HG03097 (cell line): Measurements from ENCODE around the gene DRD2.

Source experiments
- ATAC-seq: cut with Tn5 transposase; IDR thresholded peaks from one replicate; pipeline ENCODE4 v1.9.1; 2021; ENCODE audit not compliant: unreplicated experiment, low FRiP score

Gene DRD2

DNA sequence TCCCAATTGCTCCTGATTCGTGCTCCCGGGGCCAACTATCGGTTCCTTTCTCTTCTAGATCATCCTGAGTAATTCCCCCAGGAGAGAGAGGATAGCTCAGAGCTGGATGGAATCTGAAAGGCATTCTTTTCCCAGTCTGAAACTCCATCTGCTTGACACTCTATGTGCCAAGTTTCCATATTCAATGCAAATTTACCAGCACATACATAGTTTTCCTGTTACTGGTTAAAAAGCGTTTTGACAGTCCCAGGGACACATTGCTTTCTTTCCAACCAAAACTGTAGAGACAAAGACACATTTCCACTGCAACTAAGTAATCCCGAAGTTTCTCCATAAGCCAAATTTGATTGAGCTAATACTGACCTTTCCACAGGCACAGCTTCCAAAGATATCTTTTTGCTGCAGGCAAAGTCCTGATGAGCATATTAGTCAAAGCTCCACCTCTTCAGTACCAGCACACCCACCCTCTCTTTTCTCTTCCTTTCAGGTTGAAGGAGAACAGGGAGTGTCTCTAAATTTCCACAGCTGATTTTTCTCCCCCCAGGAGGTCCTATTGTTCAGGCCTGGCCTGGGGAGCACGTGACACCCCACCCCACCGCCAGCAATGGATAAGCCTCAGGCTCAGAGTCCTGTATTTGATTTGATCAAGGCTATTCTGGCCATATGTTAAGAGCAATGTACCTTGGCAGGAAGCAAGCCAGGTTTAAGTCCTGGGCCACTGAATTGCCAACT is 97.4 kb downstream of the DRD2 start:
- no peak for ATAC-seq

DNA sequence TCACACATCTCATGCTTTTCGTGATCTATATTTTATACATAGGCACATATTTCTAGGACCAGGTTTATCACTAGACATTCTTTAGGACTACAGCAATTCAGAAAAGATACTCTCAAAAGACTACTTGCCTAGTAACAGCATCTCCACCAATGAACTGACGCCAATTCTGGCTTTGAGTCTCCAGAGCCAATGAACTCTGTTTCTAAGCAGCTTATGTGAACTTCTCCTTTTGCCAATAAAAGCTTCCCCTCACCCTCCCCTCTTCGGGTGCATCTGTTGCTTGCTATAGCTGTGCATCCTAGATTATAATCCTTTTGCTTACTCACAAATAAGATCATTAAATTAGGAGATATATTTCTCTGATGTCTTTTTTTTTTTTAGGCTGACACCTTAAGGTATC is 99.0 kb downstream of the DRD2 start:
- no peak for ATAC-seq

DNA sequence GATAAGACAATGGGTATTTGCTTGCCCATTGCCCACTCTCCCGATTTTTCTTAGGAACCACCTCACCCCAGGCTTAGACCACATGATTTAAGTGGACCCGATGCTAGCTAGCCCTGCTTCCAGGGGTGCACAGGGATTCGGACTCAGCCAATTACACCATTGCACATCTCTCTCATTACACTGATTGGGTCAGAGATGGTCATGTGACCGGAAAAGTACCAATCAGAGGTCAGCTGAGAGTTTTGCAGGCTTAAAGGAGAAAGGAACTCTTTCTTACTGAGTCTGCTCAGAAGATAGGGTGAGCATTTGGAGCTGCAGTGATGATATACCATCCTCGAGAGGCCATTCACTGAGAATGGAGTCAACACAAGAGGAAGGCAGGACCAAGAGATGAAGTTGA is 99.8 kb downstream of the DRD2 start:
- no peak for ATAC-seq

DNA sequence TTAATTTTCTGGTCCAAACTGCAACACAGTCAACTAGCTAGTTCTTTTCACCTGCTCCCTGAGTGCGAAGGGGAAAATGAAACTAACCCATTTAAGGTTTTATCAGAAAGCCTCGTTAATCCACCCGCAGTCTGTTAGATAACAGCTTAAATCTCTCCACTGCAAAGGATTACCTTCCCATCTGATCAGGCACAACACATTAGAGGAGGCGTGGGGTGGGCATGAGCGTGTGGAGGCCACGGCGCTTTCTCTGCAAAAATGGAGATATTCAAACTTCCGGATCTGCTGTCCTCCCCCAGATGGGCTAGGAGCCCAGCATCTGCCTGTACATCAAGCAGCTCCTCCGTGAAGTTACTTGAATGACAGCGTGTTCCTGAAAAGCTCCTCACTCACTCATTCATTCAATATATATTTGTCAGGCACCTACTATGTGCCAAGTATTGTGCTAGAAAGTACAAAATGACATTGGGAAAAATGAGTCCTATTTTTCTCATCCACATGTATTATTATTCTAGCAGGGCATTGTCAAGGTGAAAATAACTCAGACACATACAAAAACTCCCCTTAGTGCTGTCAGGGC is 101.1 kb downstream of the DRD2 start:
- ATAC-seq = no peak

DNA sequence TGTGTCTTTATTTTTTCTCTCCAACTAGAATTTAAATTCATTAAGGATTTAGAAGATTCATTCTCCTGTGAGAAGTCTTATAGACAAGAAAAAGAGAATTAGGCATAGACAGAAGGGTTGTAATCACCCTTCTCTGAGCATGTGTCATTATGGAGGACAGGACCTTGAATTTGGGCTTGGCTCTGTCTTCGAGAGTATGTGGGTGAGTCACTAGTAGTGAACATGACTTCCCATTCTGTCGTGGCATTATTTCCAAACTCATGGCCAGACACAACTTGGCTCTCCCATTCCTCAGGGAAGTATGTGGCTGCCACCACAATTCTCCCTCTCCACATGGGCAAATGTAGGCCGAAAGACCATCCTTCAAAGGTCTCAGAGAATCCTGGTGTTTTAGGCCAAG is 101.9 kb downstream of the DRD2 start:
- ATAC-seq = no peak

DNA sequence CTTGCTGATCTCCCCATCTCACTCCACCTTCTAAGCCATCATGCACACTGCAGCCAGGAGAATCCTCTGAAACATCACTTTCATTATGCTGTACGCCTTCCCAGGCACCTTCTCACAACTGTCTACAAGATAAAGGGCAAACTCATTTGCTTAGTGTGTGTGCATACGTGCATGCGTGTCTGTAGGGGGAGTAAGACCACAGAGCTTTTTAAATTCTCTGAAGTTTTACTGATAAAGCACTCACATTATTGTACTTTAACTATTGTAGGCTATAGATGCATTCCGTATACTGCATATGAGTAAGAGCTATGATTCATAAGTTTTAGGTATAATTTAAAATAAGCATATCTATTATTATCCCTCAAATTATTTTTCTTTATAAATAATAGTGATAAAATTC is 102.9 kb downstream of the DRD2 start:
- no peak for ATAC-seq

DNA sequence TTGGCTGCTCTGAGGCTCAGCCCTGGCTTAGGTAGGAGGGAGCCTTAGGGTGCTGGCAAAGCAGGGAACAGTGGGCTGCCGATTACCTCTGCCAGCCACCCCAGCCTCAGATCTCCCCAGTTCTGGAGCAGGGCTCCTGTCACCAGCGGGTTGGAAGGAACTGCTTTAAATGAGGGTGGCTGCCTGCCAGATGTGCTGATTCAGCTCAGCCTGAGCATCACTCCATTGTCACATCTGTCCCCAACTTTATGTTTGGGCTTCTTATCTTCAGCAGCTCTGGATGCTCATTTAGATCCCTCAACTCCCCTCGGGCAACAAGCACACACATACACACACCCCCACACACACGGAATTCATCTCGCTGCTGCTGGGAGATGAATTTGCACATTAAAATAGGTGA is 104.6 kb downstream of the DRD2 start:
- ATAC-seq = no peak

DNA sequence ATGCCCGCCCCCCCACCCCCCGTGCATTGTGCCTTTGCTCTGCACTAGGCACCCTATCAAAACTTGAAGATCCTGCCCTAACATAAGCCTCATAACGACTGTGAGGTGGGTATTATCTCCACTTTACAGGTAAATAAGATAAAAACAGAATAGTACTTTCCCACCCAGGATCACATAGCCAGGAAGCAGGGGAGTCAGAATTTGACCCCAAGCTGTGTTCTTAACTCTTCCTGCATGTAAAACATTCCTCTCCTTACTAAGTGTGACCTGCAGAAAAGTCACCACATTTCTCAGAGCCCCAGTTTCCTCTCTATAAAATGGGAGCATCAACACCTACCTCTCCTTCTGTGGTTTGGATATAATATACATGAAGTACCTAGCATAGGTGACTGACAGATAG is 105.8 kb downstream of the DRD2 start:
- ATAC-seq = no peak

DNA sequence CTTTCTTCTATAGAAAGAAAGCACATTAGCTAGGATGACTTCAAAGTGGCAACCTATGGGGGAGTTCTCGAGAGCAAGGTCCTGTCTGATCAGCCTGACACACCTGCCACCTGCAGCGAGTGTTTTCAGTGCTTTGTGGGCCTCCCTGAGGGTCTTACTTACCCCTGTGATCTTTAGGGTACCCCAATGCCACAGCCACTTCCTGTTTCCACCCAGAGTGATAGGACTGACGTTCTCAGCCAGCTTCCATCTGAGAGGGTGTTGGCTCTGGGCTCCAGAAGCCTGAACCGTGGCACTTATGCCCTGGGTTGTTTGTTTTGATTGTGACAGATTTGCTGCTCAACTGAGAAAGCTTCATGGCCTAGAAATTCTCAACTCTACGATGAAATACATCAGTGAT is 109.3 kb downstream of the DRD2 start:
- no peak for ATAC-seq

DNA sequence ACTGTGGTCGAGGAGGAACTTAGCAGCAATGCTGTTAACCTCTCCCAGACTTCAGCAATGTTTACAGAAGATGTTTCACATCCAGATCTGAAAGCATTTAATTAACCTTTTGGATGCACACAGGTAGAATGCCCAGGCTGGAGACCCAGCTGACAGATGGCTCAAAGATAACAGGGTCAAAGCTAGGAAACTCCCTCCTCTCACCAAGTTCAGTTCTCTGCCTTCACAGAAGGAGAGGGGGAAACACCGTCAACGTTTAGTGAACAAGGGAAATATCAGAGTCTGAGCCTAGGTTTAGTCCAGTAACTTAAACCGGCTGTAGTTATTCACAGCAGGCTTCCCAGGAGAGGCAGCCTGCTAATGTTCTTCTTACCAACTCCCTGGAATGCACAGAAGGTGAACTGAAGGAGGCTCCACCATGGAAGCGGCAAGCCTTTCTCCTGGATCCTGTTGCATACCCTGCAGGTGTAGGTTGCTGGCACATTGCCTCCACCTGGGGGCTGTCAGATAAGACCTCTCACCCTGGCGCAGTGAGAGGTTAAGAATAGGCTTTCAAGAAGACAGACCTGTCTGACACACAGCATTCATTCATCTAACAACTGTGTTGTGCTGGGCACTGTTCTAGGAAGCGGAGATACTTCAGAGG is 111.1 kb downstream of the DRD2 start:
- ATAC-seq = no peak

DNA sequence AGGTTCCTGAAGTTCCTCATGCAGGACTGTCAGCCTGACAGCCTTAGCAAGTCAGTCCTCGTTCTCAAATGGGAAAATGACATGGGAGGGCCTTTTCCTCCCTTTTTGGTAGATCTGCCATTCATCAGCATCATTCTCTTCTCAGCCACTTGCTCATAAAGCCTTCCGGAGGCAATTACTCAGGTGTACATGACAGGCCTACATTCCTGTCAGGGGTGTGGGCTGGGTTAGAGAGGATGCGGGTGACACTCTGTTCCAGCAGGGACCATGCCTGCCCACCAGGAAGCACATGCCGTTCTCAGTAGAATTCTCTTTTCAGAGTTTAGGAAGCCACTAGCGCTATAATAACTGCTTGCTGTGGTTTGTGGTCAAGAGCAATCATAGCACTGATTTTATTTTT is 111.8 kb downstream of the DRD2 start:
- no peak for ATAC-seq
